A673 (cell line): Measurements from ENCODE around the gene PRAMEF20.
"Not testable (repeated sequence)": the region's sequence is repeated elsewhere in the genome, so short reads cannot be mapped to it uniquely, and the experiment has no call there.

Experiments
- CTCF ChIP-seq: fragments of 300-800, 200-600 bp; sonication (generic); conservative IDR thresholded peaks from 2 replicates; pipeline ENCODE4 v1.5.1; 2017; ENCODE audit warnings: low read depth, mild to moderate bottlenecking, antibody characterized with exemption, low read length, moderate library complexity, mixed read lengths
- EZH2 ChIP-seq: fragments of 200-600 bp; sonication (generic); IDR thresholded peaks from 2 replicates; pipeline ENCODE4 v1.6.1; 2017; ENCODE audit warnings: borderline replicate concordance, low read depth, mild to moderate bottlenecking, mixed read lengths, antibody characterized with exemption, low read length; ENCODE audit not compliant: poor library complexity, severe bottlenecking

- not testable (repeated sequence) for TF ChIP-seq CTCF, EZH2
Measured at GRCh38 chr1:13389332-13389731, 20.9 kb upstream of the PRAMEF20 start, which contains the start of gene PRAMEF17.
